Heart right ventricle (tissue), 16 donors: ENCODE measurements around the gene TBL1XR1. TPM values are rescaled to one million over a fixed set of nuclear protein-coding genes. Genes with fewer than 3 reads are reported as not detected.

Experiments used
- ATAC-seq, 8 donors: fragments of 200-7000 bp; cut with Tn5 transposase; one replicate each; pipeline ENCODE4 v1.9.1; 2020; ENCODE audit warnings: mild to moderate bottlenecking in 8 of 8, moderate library complexity in 8 of 8, moderate number of reproducible peaks in 1 of 8
- DNase-seq, 2 donors: peaks; one replicate each; pipeline ENCODE4 v3.0.0-alpha.2; 2020
- H3K27ac ChIP-seq, 10 donors: fragments of 200-600 bp; sonication (generic) in 2 of 10; one replicate each; pipeline versions ENCODE4 v1.5.0 to v1.8.0; 2020 to 2022; ENCODE audit warnings: mild to moderate bottlenecking in 3 of 10
- H3K27me3 ChIP-seq, 7 donors: fragments of 200-600 bp; one replicate each; pipeline ENCODE4 v1.8.0; 2021 to 2022; ENCODE audit warnings: mild to moderate bottlenecking in 2 of 7
- H3K36me3 ChIP-seq, 9 donors: fragments of 200-600 bp; sonication (generic) in 1 of 9; one replicate each; pipeline versions ENCODE4 v1.5.0 to v1.8.0; 2020 to 2022; ENCODE audit warnings: mild to moderate bottlenecking in 2 of 9
- H3K4me1 ChIP-seq, 9 donors: fragments of 200-600 bp; sonication (generic) in 1 of 9; one replicate each; pipeline versions ENCODE4 v1.5.0 to v1.8.0; 2020 to 2022; ENCODE audit warnings: mild to moderate bottlenecking in 4 of 9
- H3K4me3 ChIP-seq, 10 donors: fragments of 200-600 bp; sonication (generic) in 2 of 10; one replicate each; pipeline versions ENCODE4 v1.5.0 to v1.8.0; 2020 to 2022; ENCODE audit warnings: mild to moderate bottlenecking in 7 of 10, moderate library complexity in 2 of 10
- H3K9me3 ChIP-seq, 11 donors: fragments of 200-600 bp in 10 of 11; sonication (generic) in 2 of 11; one replicate each; pipeline versions ENCODE4 v1.5.0 to v1.8.0; 2013 to 2022; ENCODE audit warnings: mild to moderate bottlenecking in 2 of 11, control low read depth in 1 of 11, moderate library complexity in 1 of 11
- WGBS, 2 donors: extraction: QIAGEN DNeasy Blood & Tissue Kit; methylation state at CpG; one replicate each; pipeline ENCODE4 v1.1.7; 2013; ENCODE audit warnings: inconsistent platforms in 1 of 2; 5-methylcytosine and 5-hydroxymethylcytosine counted together
- intact Hi-C, 10 donors: fragments of 100-400 bp; cut with DNase I; formaldehyde crosslinking; loops; one replicate each; pipeline versions ENCODE4 v1.11.1 to v1.14.2; 2022
- polyA plus RNA-seq, 2 donors: library from polyadenylated mRNA; stranded (reverse); fragments of 200-250 nt; gene quantifications; one replicate each; pipeline ENCODE4 v1.2.3, GENCODE V29; 2013
- total RNA-seq, 10 donors: library from RNA; stranded (reverse); fragmentation: NEBNext Ultra II Directional in 3 of 10; extraction: Animal tissue kit (Norgen Biotek cat#: 25700) in 3 of 10; gene quantifications; one replicate each; pipeline versions ENCODE4 v1.2.1 to v1.2.4, GENCODE V29; 2021 to 2023
- TF ChIP-seq, protein P1 (sequence below), 9 donors: fragments of 200-600 bp; sonication (generic) in 2 of 9; IDR thresholded peaks; one replicate each; pipeline versions ENCODE4 v1.5.0 to v1.8.0; 2021 to 2022; ENCODE audit warnings: antibody characterized with exemption in 9 of 9, mild to moderate bottlenecking in 5 of 9, moderate library complexity in 1 of 9
- donor health status: Arrhythmogenic right ventricular cardiomyopathy.
- donor health status: ischemic (EF 13 %, LVEDD 7.1; RV severe dilation, severe dysfunction).
- donor health status: healthy with polysubstance abuse.
- donor health status: DM: no; HTN: yes; CAD: no.
- donor health status: DM: no; HTN: no; CAD: no.
- donor health status: ischemic (EF 25% LVEDD 6.9; RV normal size, moderate dysfunction).
- donor health status: ischemic (EF 25% LVEDD 5.7; RV mildly dilated, moderate dysfunction).
- donor health status: healthy.
- donor health status: DM: yes; HTN: yes; CAD: no.
- donor health status: Ischemic cardiomyopathy.
- donor health status: ischemic (EF 35%, LVEDD 5.7; RV mildly dilated, moderate dysfunction).
- donor health status: nonischemic (EF 11% LVEDD 7.7; RV severe dilation, severe dysfunction).
- donor health status: DM: yes; HTN: yes; CAD: no.
- donor health status: PGD.
- donor health status: ischemic (EF 29% LVEDD 5.4; RV normal size, mild dysfunction).
- donor health status: nonischemic (EF 23%, LVEDD 6.1; RV moderate dilation, normal function).

TBL1XR1 gene
- total and polyA plus RNA-seq, 12 donors = 25.7 to 184 (median 121) TPM

DNA sequence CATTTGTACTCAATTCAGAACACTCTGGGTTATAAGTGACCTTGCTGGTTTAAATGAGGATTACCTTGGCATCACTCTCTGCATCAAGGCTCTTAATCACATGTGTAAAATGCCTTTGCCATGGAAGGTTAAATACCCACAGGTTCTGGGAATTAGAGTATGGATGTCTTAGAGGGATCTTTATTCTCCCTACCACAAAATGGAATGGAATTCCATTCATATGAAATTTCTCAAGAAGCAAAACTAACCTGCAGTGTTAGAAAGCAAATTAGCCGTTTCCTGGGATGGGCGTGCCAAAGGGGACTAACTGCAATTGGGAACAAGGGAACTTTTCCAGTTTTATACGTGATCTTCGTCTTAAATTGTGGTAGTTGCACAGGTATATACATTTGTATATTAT, 39.8 kb downstream of the TBL1XR1 start:
- H3K27me3 ChIP-seq = no peaks in the 10 kb centered on the region
- no peak for ATAC-seq
- 78 to 81% methylated on average over 4 of the region's 4 CpGs for WGBS, 2 donors

DNA sequence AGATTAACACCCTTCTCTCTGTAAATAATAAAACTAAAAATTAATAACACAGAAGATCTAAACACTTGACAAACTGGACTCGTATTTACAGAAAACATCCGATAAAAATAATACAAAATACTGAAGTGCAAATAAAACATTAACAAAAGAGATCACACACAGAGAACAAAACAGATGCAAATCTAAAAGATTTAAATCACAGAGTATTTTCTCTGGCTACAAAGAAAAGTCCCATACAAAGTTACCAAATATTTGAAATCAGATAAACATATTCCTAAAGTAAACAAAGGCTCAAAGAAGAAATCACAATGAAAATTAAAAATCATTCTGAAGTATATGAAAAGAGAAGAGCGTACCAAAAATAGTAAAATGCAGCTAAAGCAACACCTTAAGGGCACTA, 42.5 kb downstream of the TBL1XR1 start:
- DNase-seq (no peak), ATAC-seq (no peak)
- Histone ChIP-seq H3K4me1 (peaks cover 0 to 62% (median 31%) of the 10 kb centered on the region in 9 donors), H3K36me3 (peaks cover 0 to 2% (median 0%) of the 10 kb centered on the region in 9 donors), H3K27me3 (no peaks in the 10 kb centered on the region), H3K9me3 (peaks cover 0 to 5% (median 0%) of the 10 kb centered on the region in 11 donors), H3K27ac (no peak overlapping the region), H3K4me3 (no peak overlapping the region)
- WGBS, 2 donors = 80 to 87% methylated on average over 3 of the region's 3 CpGs
- TF ChIP-seq, protein P1, sequence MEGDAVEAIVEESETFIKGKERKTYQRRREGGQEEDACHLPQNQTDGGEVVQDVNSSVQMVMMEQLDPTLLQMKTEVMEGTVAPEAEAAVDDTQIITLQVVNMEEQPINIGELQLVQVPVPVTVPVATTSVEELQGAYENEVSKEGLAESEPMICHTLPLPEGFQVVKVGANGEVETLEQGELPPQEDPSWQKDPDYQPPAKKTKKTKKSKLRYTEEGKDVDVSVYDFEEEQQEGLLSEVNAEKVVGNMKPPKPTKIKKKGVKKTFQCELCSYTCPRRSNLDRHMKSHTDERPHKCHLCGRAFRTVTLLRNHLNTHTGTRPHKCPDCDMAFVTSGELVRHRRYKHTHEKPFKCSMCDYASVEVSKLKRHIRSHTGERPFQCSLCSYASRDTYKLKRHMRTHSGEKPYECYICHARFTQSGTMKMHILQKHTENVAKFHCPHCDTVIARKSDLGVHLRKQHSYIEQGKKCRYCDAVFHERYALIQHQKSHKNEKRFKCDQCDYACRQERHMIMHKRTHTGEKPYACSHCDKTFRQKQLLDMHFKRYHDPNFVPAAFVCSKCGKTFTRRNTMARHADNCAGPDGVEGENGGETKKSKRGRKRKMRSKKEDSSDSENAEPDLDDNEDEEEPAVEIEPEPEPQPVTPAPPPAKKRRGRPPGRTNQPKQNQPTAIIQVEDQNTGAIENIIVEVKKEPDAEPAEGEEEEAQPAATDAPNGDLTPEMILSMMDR (IDR thresholded peaks at IDR 0.05) = no peak
- intact Hi-C loops = no loop called here

More for the DNA sequence above, 39.8 kb downstream of the TBL1XR1 start:
- peaks cover 0 to 14% (median 0%) of the 10 kb centered on the region in 9 donors for H3K36me3 ChIP-seq
- no peak for DNase-seq
- TF ChIP-seq, protein P1 (IDR thresholded peaks at IDR 0.05) = no peak
- intact Hi-C loops = no loop called here
- H3K27ac ChIP-seq = no peak overlapping the region
- H3K4me3 ChIP-seq = no peak overlapping the region
- peaks cover 0 to 6% (median 0%) of the 10 kb centered on the region in 11 donors for H3K9me3 ChIP-seq
- H3K4me1 ChIP-seq = peaks cover 0 to 37% (median 13%) of the 10 kb centered on the region in 9 donors

DNA sequence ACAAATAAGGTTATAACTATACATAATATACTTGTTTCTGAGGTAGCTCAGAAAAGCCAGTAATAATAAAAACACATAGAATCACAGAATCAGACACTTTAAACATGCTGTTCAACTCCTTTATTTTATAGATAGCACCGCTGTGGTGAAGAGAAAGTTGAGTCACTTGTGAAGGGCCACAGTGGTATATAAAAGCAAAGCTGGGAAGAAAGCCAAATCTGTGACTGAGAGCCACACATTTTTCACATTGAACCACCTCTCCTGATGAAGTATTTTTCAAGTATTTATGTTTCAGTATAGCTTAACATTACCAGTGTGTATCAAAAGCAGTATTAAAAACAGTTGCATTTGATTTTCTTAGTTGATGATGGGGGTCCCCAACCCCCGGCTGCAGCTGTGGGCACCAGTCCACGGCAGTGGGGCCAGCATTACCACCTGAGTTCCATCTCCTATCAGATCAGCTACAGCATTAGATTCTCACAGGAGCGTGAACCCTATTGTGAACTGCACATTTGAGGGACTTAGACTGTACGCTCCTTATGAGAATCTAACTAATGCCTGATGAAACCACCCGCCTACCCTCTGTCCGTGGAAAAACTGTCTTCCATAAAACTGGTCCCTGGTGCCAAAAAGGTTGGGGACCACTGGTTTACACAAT, 46.2 kb downstream of the TBL1XR1 start:
- peaks cover 0 to 85% (median 59%) of the 10 kb centered on the region in 9 donors for H3K4me1 ChIP-seq
- H3K36me3 ChIP-seq = no peaks in the 10 kb centered on the region
- no peaks in the 10 kb centered on the region for H3K9me3 ChIP-seq
- H3K27ac ChIP-seq = no peak overlapping the region
- ATAC-seq (peak in 4 of 8 donors; percentile 37 to 54 (median 48)), DNase-seq (no peak)
- intact Hi-C loops = loop anchor here in 1 of 10 donors (1.0 kb wide), 1 partner anchor 10 kb away; no protein-coding TSS in a partner anchor
- H3K4me3 ChIP-seq = no peak overlapping the region
- H3K27me3 ChIP-seq = no peaks in the 10 kb centered on the region
- TF ChIP-seq, protein P1 (IDR thresholded peaks at IDR 0.05) = no peak
- 59 to 66% methylated on average over 7 of the region's 7 CpGs for WGBS, 2 donors

DNA sequence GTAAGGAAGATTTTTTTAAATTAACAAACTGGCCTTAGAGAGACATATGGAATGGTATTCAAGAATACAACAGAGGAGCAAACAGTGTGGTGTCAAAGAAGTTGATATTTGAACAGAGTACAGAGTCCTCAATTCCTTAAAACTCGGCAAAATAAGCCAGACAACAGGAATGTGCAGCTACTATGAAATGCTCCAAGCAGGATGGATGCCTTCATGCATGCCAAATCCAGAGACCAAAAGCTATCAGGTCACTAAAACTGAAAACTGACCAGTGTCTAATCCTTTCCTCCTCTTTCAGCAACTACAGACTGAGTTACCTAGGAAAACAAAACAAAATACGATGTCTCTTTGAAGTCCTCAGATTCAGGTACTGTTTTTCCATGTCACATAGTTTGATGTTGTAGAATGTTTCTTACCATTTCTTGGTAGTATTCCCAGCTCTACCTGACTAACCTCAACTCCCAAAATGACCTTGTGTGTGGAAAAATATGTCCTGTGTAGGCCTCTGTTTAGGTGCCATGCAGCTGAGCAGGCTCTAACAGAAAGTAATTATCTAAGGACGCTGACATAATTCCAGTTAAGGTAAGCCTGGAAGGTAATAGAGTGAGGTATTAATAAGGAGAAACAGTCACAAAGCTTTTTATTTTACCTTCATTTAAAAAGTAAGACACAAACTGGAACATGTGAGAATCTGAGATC, 46.9 kb downstream of the TBL1XR1 start:
- TF ChIP-seq, protein P1 (IDR thresholded peaks at IDR 0.05) = no peak
- 41 to 42% methylated on average over 3 of the region's 3 CpGs for WGBS, 2 donors
- H3K27ac ChIP-seq = peak overlapping the region in 1 of 10 donors; percentile 35
- no peak for DNase-seq
- peak in 3 of 8 donors; percentile 16 to 41 (median 34) for ATAC-seq
- intact Hi-C loops = loop anchor here in 1 of 10 donors (1.0 kb wide), 1 partner anchor 9 kb away; no protein-coding TSS in a partner anchor
- H3K36me3 ChIP-seq = no peaks in the 10 kb centered on the region
- no peaks in the 10 kb centered on the region for H3K9me3 ChIP-seq
- H3K4me1 ChIP-seq = peaks cover 0 to 93% (median 62%) of the 10 kb centered on the region in 9 donors
- H3K27me3 ChIP-seq = no peaks in the 10 kb centered on the region
- H3K4me3 ChIP-seq = no peak overlapping the region
